EH (cell line): ENCODE measurements around the gene CLEC12A.
"Not testable (repeated sequence)": the region's sequence is repeated elsewhere in the genome, so short reads cannot be mapped to it uniquely, and the experiment has no call there.

Source experiments
- DNase-seq: peaks from one replicate; pipeline ENCODE4 v3.0.0-alpha.2; 2015; ENCODE audit warnings: low read depth

The CLEC12A gene

GRCh38 chr12:9969673-9970072 lies 1.5 kb upstream of the CLEC12A start:
- no peak for DNase-seq

- no peak for DNase-seq
Observed at GRCh38 chr12:9973949-9974348, 2.7 kb downstream of the CLEC12A start.

GRCh38 chr12:9974731-9975130 lies 3.5 kb downstream of the CLEC12A start:
- DNase-seq, result not testable (repeated sequence)

GRCh38 chr12:9975614-9976013 lies 4.4 kb downstream of the CLEC12A start:
- no peak for DNase-seq

GRCh38 chr12:9976626-9977025 lies 5.4 kb downstream of the CLEC12A start:
- DNase-seq, result not testable (repeated sequence)

GRCh38 chr12:9977916-9978315 lies 6.7 kb downstream of the CLEC12A start:
- no peak for DNase-seq

GRCh38 chr12:9980126-9980525 lies 8.9 kb downstream of the CLEC12A start:
- no peak for DNase-seq

GRCh38 chr12:9991876-9992275 lies 20.7 kb downstream of the CLEC12A start:
- no peak for DNase-seq

- no peak for DNase-seq
Observed at GRCh38 chr12:9992296-9992695, 21.1 kb downstream of the CLEC12A start.

GRCh38 chr12:9999016-9999415 lies 27.8 kb downstream of the CLEC12A start, which contains the start of gene CLEC1B:
Gene CLEC1B (minus strand): TSS chr12:9999121. CDS start chr12:9999100, 21 bp downstream.
- no peak for DNase-seq

- no peak for DNase-seq
Observed at GRCh38 chr12:10001171-10001776, 30.1 kb downstream of the CLEC12A start.

GRCh38 chr12:10012630-10013330 lies 41.6 kb downstream of the CLEC12A start:
- DNase-seq, result no peak

GRCh38 chr12:10015450-10015849 lies 44.2 kb downstream of the CLEC12A start:
- DNase-seq, result no peak

- DNase-seq, result peak; percentile 36
Observed at GRCh38 chr12:10016881-10017280, 45.7 kb downstream of the CLEC12A start.

- DNase-seq, result no peak
Observed at GRCh38 chr12:10018386-10018785, 47.2 kb downstream of the CLEC12A start.

GRCh38 chr12:10021342-10021741 lies 50.1 kb downstream of the CLEC12A start:
- no peak for DNase-seq

GRCh38 chr12:10025236-10025635 lies 54.0 kb downstream of the CLEC12A start:
- no peak for DNase-seq

- not testable (repeated sequence) for DNase-seq
Observed at GRCh38 chr12:10026666-10027065, 55.5 kb downstream of the CLEC12A start.

- DNase-seq, result peak; percentile 49
Observed at GRCh38 chr12:10027311-10027710, 56.1 kb downstream of the CLEC12A start.

GRCh38 chr12:10027721-10028120 lies 56.5 kb downstream of the CLEC12A start:
- peak; percentile 58 for DNase-seq

- DNase-seq, result no peak
Observed at GRCh38 chr12:10030446-10030845, 59.2 kb downstream of the CLEC12A start, which contains the start of gene CLEC9A. Gene CLEC9A (plus strand): TSS chr12:10030682. CDS start chr12:10052688, 22,006 bp downstream.

GRCh38 chr12:10031321-10031720 lies 60.1 kb downstream of the CLEC12A start:
- DNase-seq, result peak; percentile 70

- peak; percentile 98 for DNase-seq
Observed at GRCh38 chr12:10031771-10032175, 60.6 kb downstream of the CLEC12A start.
